Measurements from ENCODE around the gene CD24.
"Not testable (repeated sequence)": the region's sequence is repeated elsewhere in the genome, so short reads cannot be mapped to it uniquely, and the experiment has no call there.

The CD24 gene, protein sequence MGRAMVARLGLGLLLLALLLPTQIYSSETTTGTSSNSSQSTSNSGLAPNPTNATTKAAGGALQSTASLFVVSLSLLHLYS

DNA sequence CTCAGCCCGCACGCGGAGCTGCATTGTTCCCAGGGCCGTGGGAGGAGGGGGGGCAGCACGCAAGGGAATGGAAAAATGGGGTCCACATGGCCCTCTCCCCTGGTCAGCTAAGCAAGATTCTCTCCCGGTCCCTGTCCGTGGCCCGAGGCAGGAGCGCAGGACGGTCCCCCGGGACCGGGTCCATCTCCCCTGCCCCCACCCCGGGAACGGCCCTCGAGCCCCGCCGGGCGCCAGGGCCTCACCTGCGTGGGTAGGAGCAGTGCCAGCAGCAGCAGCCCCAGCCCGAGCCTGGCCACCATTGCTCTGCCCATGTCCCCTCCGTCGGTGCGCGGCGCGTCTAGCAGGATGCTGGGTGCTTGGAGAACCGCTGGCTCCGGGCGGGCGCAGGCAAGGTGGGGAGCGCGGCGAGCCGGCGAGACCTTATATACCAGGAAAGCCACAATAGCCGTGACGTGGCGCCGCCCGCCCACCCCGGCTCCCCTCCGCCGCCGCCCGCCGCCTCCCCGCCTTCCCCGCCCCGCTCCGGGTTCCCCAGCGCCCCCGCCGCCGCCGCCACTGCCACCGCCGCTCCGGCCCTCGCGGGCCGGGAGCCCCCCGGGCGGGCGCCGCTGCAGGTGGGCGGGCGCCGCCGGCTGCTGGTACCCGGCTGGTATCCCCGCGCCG, at the start of gene CD24:
TSS of gene CD24 (minus strand) at position 394 of the 663 bp plus-strand sequence. CDS start at position 311, 83 bp downstream.
- DNase-seq (ENCODE audit: low read depth): no peak

DNA sequence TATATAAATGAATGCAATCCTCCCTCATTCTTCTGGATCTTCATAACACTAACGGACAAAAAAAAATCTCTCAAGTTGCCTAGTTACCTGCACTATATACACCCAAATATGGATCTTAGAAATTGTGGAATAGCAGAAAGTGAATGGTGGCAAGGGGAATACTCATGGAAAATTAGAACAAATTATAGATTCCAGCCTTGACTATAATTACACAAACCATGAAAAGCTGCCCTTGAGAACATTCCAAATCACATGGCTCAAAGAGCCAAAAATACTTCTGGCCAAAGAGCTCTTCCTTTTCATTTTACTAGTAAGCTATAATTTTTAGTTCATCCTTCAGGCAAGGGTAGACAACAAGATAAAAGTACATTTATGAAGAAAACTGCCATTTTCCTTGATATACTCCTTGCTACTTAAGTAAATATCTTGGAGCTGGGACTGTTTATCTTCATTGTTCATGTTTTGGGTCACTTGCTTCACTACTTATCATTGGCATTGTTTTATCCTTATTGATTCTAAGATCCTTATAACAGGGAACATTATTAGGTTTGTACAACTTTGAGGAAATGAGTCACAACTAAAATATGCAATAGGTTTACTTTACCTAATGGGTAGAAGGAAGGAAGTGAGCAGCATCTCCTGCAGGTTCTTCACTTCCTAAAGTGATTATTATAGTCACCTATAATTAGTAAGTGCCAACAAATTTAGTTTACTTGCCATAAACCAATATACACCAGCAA, 47.1 kb upstream of the CD24 start:
- DNase-seq (ENCODE audit: low read depth): no peak

DNA sequence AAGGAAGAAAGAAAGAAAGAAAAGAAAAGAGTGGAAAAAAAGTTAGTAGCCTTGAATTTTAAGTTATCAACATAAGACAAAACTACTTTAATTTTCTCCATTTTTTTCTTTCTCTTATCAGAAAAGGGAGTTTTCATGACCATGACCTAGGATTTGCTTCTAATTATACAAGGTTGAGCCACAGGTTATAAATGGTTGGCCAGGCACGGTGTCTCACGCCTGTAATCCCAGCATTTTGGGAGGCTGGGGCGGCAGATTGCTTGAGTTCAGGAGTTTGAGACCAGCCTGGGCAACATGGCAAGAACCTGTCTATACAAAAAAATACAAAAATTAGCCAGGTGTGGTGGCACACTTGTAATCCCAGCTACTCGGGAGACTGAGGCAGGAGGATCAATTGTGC, 45.7 kb upstream of the CD24 start:
- no peak for DNase-seq (ENCODE audit: low read depth)

DNA sequence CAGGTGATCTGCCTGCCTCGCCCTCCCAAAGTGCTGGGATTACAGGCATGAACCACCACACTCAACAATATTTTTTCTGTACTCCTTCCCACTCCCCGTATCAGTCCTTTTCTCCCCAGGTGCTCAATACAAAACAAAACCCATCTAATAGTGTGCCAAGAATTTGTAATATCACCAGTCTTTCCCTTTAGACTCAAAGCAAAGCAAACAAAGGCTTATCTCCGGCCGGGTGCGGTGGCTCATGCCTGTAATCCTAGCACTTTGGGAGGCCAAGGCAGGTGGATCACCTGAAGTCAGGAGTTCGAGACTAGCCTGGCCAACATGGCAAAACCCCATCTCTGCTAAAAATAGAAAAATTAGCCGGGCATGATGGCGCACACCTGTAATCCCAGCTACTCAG, 45.1 kb upstream of the CD24 start:
- DNase-seq (ENCODE audit: low read depth): not testable (repeated sequence)

DNA sequence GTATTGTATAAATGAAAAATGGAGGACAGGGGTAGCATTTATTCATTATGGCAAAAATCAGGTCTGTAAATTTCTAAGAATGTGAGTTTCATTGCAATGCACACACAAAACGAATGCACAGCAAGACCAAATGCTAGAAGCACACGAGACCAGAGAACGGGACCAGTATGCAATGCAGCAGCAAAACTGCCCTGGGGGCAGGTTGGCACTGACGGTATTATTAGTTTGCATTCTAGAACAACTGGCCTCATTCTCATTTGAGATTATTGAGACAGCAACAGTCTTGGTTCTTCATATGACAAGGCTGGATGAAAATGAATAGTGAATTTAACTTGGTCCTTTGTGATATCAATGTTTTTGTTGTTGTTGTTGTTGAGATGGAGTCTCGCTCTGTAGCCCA, 44.5 kb upstream of the CD24 start:
- no peak for DNase-seq (ENCODE audit: low read depth)

DNA sequence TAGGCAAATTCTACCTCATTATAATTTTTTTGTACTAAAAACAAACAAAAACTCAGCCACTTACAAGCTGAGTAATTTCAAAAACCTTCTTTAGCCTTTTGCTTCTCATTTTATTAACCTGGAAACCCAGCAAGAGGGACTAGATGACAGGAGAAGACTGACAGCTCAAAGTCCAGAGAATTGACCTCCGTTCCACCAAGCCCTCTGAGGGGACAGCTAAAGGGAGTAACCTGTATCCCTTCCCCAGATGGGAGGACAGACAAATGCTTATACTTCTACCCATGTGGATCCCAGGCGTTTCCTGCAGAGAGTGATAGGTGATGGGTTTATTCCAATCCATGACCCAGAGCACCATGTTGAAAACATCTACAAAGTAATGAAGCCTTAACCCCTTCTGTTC, 35.0 kb upstream of the CD24 start:
- DNase-seq (ENCODE audit: low read depth): no peak

DNA sequence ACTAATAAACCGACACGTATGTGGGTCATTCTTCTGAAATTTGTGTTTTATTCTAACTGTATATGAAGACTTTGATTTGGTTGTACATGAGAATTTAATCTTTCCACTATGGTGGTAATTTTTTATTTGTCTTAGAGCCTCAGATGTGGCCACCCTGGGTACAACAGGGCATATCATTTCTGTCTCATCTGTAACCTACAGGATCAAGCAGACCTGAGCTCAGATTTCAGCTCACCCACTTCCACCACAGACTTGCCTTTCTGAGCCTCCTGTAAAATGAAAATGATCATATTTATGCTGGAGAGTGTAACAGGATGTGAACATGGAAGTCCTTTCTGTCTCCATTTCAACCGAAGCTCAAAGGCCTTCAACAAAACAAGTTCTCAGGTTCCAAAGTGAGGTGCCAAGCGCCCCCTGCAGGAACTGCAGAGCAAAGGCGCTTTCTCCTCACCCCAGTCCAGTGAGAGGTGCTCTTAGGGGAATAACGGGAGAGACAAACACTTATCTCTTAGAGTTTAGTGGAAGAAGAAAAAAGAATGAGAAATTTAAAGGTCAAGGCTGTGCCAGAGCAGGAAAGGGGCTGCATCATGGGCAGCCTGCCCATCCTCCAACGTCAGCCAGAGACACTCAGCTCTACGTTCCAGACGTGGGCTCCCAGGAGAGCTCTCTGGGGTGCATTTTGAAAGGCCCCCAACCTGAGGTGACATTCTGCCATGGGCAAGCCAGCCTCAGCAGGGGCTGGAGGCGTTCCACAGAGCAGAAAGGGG, 23.0 kb upstream of the CD24 start:
- peak; percentile 7 for DNase-seq (ENCODE audit: low read depth)

DNA sequence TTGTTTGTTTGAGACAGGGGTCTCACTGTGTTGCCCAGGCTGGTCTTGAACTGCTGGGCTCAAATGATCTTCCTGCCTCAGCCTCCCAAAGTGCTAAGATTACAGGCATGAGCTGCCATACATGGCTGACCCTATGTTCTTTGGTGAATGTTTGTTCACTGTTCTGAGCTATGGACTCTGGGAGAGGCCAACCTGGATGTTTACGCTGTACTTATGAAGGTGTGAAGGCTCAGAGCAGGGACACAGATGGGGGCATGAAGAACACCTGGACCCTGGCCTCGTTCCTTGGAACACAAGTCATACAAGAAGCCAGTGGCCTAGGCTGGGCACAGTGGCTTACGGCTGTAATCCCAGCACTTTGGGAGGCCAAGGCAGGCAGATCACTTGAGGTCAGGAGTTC, 21.1 kb upstream of the CD24 start:
- DNase-seq (ENCODE audit: low read depth): no peak

DNA sequence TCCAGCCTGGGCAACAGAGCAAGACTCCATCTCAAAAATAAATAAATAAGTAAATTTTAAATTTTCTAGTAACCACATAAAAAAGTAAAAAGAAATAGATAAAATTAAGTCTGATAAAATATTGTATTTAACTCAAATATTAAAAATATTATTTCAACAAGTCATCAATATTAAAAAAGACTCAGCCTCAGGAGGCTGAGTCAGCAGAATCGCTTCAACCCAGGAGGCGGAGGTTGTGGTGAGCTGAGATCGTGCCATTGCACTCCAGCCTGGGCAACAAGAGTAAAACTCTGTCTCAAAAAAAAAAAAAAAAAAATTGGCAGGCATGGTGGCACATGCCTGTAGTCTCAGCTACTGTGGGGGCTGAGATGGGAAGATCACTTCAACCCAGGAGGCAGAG, 15.2 kb upstream of the CD24 start:
- not testable (repeated sequence) for DNase-seq (ENCODE audit: low read depth)

DNA sequence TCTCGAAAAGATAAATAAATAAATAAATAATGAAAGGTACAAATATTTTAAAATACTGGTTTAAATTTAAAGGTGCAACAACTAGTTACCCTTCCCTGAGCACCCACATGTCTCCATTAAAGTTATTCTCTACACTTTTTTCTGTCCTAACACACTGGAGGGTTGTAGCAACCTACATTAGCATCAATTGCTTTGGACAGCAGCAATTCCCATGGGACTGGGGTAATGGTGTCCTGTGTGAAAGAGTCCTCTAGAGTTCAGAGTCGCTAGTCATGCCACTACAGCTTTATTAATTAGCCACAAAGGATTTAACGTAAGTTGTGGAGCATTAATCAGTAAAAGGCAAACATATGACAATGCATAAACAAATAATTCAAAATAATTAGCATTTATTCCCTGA, 14.1 kb upstream of the CD24 start:
- DNase-seq (ENCODE audit: low read depth): no peak

DNA sequence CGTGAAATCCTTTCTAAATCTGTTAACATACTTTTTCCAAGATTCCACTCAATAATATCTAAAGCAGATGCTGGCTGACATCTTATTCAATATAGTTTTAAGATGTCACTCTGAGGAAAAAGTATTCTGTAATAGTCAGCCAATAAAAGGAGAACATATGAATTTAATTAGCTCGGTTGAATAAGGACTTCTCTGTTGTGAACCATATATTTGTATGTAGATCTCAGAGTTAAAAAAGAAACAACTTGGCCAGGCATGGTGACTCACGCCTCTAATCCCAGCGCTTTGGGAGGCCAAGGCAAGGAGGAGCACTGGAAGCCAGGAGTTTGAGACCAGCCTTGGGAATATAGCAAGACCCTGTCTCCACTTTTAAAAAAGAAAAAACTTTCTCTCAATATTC, 7.4 kb upstream of the CD24 start:
- DNase-seq (ENCODE audit: low read depth): no peak

DNA sequence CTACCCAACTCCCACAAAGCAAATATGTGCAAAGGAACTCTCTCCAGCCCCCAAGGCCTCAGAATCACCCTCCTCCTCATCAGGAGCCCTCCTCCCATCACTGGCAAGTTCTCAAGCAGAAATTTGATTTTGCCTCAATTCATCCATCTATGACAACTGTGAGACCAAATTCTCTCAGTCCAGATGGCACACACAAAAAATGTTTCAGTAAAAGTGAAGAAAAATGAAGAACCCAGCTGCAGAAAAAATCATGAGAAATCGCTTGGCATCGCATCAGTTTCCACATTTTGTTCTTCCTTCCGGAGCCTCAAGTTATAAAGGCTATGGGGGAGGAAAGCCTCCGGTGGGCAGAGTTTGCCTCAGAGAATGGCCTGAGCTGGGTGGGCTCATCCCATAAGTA, 6.4 kb upstream of the CD24 start:
- DNase-seq (ENCODE audit: low read depth): no peak

DNA sequence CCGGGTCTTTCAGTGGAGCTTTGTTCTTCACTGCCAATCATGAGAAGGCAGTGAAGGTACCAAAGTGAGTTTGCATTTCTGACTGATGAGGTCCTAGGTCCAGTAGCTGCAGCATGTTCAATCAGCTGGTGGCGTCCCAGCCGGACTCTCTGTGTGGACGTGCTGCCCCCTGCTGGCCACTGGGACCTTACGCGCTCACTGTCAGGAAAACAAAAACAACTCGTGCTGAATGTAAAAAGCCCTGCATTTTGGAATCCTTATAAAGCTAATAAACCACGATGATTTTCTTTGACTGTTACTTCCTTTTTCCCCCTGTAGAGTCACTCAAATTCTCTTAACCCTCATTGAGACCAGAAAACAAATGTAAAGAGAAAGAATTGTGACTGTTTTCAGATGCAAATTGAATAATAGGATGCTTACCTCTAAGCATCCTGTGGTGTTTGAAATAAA, 4.9 kb upstream of the CD24 start:
- peak; percentile 15 for DNase-seq (ENCODE audit: low read depth)

DNA sequence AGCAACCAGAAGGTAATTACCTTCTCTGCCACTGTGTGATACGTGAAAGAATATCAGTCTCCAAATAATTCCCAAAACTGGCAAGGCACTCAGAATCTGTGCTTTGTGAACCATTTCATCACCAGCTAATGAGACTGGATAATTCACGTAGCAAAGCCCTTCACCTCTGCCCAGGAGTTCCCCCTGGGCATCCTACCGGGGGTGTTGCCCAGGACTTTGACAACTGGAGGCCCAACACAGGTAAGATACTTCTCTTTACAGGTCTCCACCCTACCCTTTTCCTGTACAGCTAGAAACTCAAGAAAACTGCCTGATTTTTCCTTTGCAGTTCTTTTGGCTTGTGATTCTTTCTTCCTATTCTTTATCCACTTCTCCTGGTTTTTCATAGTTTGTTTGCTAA, 2.7 kb upstream of the CD24 start:
- no peak for DNase-seq (ENCODE audit: low read depth)

DNA sequence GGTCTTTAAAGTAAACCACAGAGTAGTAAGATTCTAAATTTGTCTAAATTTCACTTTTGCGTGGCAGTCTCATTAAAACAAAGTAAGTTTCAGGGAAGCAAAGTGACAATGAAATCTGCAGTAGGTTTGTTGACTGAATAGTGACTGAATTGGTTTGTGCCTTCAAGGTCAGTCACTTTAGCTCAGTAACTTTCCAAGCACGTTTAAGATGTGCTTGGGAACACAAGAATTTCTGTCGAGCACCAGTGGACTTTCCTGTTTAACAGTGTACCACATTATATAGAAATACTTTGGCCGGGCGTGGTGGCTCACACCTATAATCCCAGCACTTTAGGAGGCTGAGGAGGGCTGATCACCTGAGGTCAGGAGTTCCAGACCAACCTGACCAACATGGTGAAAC, 1.7 kb upstream of the CD24 start:
- no peak for DNase-seq (ENCODE audit: low read depth)

DNA sequence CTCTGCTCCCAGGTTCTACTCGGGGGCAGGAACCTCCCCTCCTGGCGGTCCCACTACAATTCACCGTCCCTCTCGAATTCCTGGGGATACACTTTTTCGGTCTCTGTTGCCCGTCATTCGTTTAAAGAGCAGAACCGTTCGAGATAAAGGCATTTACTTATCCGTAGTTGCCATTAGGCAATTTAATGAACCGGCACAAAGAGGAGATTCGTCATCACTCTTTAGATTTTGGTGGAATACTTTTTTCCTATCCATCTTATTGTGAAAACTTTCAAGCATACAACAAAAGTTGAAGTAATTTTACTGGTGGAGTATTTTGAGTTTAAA, 1.2 kb upstream of the CD24 start:
- no peak for DNase-seq (ENCODE audit: low read depth)

DNA sequence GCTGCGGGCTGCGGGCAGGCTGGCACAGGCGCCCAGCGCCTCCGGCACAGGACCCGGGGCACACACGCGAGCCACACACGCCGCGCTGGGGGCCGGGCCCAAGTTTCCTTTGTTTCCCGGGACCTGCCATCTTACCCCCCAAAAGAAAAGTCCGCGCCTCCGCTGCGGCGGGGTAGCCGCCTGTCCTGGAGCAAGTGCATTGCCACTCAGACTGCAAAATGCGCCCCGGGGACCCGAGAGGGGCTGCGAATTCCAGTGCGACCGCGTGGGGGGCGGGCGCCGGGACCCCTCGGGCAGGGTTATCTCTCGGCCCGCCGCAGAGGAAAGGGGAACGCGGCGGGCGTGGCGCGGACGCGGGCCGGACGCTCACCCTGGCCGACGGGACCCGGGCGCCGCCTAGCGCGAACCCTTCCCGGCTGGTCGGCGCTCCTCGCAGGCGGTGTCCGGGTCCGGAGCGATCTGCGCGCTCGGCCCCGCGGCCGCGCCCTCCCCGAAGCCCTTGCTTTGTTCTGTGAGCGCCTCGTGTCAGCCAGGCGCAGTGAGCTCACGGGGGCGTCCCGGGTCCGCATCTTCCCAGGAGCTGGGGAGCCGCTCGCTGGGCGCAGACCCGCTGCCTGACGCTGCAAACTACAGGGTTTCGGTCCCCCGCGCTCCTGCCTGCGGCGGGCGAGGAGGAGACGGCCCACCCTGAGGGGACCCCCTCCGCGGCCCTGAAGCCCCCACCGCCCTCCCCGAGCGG, 639 bp upstream of the CD24 start:
- no peak for DNase-seq (ENCODE audit: low read depth)

DNA sequence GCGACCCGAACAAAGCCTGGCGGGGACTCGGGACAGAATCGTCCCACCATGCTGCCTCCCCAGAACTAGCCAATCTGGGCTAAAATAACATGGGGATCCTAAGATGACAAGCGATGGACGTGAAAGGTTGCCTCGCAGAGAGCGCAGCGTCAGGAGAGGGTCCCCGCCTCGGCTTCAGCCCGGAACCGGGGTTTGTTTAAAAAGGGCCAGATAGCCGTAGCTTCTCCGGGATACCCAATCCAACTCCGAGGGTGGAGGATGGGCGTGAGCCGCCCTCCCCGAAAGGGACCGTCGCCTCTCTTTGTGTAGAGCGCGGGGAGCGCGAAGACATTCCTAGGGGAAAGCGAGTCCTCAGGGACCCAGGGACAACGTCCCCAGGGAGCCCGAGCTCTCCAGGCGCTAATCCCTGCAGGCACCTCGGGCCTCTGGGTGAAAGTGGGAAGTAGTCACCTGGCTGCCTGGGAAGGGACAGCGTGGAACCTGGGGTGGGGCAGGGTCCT, 643 bp downstream of the CD24 start:
- no peak for DNase-seq (ENCODE audit: low read depth)

DNA sequence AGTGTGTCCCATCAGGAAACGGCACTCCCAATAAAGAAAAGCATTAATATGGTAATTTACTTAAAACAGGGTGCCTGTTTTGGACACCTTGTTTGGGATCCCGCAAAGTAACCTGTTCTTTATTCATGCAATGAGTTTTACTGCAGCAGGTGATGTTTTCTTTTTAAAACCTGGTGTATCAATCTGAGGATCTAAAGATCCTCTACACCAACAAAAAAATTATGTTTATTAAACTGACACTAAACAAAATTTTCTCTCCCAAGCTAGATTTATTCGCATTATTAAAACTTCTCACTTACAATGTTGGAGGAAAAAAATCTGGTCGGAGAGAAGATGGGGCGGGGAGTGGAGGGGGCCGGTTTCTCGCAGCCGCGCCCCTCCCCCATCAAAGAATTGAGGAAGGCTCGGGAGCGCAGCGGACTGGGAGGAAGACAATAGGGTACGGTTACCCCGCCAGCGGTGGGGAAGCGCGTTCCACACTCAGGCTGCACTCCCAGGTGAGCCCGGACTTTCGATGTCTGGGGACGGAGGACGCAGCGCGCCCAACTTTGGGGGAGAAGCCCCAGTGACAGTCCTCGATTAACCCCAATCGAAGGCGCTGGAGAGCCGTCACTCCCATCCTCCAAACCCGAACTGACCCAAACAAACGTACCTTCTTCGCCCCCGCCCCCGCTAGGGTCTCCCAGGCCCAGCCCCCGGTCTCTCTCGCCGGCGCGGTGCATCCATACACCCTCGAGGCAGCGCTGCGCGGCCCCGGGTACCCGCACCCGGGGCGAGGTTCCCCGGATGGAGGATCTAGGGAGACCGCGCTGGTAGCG, 1.3 kb downstream of the CD24 start:
- no peak for DNase-seq (ENCODE audit: low read depth)

DNA sequence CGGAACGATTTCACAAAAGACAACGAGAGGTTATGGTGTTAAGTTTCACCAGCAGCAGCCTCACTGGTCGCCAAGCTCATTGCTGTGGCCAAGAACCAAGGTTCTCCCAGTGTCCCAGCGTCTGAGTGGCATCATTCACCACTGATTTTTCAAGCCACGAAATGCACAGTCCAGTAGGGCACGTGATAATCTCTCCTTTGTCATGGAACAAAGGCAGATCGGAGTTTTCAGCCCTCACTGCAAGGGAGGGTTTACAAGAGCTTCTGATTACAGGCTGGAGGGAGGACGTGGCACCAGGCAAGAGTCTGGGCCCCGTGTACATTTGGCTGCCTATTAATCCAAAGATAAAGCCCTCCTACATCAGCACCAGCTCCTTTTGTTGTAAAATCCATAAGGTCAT, 2.0 kb downstream of the CD24 start:
- no peak for DNase-seq (ENCODE audit: low read depth)

DNA sequence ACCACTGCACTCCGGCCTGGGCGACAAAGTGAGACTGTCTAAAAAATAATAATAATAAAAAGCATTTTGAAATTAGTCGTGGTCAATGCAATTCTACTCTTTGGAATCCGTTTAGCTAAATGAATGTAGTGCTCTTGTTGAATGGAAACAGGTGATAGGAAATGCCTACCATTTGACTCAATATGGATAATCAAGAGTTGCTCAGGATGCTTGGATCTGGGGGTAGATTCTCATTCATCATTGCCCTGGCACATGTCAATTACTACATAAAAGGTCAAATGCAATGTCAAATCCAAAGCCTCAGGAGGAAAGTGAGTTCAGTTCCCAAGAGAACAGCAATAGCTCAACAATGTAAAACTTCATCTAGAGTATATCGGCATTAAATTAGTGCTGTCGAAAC, 3.8 kb downstream of the CD24 start:
- not testable (repeated sequence) for DNase-seq (ENCODE audit: low read depth)

Data from HS-27A (cell line).